GM18907 (cell line): ENCODE measurements around the gene RET.
"Not testable (repeated sequence)": the region's sequence is repeated elsewhere in the genome, so short reads cannot be mapped to it uniquely, and the experiment has no call there.

Source experiments
- ATAC-seq: cut with Tn5 transposase; IDR thresholded peaks from one replicate; pipeline ENCODE4 v1.9.1; 2021; ENCODE audit warnings: mild to moderate bottlenecking, moderate library complexity; ENCODE audit not compliant: unreplicated experiment

Gene RET

DNA sequence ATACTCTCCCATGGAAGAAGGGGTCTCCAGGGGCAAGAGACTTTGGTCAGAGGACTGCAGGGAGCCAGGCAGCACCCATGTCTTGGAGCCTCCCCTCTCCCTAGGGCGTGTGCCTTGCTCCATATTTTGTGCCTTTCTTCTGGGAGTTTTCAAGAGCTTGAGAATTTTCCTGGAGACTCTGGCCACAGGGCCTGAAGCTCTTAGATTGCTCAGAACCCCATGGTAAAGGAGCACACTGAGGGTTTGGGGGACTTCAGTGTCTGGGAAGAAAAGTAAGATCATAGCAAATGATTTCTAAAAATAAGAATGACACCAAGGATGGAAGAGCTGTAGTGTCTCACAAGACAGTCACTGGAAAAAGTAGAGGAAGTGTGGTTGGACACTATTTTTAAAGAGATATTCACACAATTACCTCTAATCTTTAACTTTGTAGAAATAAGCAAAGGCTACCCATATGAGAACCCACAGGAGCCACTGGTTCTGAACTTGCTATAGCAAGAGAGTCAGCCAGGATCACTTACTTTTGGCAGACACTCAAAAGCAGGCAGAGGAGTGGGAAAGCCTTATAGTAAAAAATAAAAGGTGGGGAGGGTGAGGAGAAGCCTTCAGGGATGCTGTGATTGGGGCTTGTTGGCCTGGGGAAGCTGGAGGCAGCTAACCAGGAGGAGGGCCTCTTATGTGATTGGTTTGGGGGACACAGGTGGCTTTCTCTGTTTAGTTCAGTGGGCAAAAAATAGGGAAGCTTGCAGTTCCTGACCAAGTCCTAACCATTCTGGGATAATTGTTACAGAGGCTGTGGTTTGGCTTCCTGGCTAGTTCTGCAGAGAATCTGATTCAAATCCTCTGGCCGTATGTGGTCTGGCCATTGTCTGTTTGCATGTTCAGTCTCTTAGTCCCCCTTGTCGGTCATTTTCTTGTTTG lies 56.3 kb downstream of the RET start:
- ATAC-seq: no peak

DNA sequence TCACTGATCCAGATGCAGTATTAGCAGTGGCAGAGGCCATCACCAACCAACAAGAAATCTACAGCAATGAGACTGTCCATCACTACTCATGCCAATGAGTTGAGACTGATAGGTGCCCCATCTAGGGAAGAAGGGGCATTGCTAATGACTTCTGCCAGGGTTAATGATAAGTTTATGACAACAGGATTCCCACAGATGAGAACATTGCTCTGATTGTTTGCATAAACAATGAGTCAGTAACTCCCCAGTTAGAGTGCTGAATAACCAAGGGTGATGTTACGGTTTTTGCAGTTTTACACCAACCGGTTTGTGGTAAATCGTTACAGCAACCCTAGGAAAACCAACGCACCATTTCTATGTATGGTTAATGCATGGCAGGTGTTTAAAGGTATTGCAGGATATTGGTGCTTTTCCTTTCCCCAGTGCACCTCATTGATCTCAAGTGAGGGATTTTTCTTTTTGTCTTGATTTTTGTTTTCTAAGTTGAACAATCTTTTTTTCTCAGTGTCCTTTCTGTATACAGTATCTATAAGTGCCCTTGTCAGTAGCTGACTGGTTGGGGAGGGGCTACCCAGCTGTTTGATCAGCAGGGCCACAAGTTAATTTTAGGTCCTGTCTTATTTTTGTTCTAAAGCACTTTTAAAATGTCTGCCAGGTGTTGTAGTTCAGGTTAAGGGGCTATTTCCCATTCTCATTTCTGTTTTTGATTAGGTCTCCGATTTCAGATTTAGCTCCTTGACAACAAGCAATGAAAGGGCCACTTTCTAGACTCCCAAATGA lies 57.4 kb downstream of the RET start:
- ATAC-seq: no peak

DNA sequence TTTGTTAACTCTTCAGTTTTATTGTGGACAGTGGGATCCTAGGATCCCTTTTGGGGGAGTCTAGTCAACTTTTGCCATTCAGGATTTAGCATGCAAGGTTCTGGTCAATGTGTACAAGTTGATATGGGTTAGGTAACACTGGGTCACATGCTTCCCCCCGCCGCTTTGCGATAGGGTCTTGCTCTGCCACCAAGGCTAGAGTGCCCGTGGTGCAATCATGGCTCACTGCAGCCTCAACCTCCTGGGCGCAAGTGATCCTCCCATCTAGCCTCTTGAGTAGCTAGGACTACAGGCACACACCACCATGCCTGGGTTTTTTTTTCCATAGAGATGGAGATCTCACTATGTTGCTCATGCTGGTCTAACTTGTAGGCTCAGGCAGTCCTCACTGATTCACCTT lies 58.2 kb downstream of the RET start:
- ATAC-seq: no peak

DNA sequence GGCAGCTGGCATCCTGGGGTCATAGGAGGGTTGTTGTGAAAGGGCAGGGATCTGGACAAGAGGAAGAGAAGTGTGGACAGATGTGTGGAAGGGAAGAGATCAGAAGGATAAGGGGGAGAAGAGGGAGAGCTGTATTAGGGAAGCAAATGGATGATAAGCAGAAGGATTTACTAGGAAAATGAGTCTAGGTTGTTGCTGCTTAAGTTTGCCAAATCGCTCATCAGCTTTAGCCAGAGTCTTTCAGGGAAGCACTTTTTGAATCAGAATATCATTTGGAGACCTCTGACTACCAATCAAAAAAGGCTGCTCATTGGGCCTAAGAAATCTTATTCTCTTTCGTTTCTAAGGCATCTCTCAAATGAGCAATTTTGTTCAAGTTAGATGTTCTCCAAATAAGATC lies 58.8 kb downstream of the RET start:
- ATAC-seq: no peak

DNA sequence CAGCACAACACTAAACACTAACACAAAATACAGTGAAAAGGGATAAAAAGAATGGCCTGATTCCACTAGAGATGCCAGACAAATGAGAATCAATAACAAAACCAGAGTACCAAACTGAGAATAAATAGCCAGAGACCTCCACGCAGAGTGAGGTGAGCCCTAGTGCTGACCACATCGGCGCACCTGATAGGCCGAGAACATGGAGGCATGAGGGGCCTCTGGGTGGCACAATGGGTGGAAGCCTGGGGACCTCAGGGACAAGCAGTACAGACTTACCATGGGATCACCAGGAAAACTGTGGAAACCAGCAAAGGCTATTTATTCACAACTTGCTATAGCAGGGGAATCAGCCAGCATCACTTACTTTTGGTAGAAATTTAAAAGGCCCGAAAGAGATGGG lies 59.6 kb downstream of the RET start:
- no peak for ATAC-seq

DNA sequence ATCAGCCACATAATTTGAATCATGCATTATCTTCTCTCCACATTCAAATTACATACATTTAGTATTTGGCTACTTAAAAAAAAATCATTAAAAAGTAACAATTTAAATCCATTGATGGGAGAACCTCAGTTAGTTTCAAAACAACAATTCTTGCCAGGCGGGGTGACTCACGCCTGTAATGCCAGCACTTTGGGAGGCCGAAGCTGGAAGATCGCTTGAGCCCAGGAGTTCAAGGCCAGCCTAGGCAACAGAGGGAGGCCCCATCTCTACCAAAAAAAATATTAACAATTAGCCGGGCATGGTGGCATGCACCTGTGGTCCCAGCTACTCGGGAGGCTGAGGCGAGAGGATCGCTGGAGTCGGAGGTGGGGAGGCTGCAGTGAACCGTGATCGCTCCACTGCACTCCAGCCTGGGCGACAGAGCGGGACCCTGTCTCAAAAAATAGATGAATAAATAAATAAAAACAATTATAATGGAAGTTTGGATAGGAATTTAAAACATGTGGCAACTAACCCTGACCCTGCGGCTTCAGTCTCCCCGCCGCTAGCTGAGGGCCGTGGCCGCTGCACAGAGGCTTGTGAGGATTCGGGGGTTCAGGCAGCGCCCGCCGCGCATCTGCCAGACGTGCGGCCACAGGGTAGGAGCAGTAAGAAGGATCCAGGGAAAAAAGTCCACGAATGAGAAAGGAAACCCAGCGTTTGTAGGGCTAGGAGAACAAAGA lies 60.3 kb downstream of the RET start:
- ATAC-seq: no peak

DNA sequence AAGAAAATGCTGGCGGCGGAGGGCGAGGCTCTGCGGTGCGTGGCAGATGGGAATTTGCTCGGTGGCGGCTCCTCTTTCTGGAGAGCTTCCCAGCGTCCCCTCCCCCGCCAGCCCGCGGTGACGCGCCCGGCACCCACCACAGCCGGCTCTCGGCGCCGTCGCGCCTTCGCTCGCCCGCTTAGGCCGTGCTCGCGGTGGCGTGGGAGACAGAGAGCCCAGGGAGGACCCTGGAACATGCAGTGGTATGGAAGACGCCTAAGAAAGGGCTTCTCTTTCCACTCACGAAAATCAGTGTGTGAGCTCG lies 60.8 kb downstream of the RET start:
- ATAC-seq: peak; percentile 26

DNA sequence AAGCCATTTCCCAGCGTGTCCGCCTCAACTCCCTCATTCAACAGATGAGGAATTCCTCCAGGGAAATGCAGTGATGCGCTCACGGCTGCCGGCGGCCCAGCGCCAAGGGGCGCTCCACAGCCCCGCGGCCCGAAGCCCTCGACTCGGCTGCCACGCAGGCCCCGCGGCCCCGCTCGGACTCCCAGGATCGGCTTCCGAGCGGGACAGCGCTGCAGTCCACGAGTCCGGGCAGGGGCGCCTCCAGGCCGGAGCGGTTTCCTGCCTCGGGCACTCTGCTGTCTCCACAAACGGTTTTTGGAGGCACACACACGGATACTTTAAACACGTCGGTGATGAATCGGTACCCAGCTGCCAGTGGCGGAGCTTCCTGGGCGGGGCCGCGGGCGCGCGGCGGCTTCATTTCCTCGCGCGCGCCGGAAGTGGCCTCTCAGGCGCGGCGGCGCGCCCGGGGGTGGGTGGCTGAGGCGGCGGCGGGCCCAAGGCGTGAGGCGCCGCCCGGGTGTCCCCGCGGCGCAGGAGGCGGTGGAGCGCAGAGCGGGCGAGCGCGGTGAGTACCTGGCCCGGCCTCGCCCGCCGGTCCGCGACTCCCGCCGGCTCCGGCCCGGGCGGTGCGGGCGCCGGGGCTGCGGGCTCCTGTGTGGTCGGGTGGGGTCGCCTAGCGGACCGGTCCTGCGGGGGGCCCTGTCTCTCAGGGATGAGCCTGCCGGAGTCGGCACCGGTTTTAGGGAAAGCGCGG lies 61.3 kb downstream of the RET start, which contains the start of gene CSGALNACT2:
TSS of gene CSGALNACT2 (plus strand) at position 425 of the 736 bp plus-strand sequence. CDS start 16,705 bp downstream, outside the sequence.
- ATAC-seq: peak; percentile 75

DNA sequence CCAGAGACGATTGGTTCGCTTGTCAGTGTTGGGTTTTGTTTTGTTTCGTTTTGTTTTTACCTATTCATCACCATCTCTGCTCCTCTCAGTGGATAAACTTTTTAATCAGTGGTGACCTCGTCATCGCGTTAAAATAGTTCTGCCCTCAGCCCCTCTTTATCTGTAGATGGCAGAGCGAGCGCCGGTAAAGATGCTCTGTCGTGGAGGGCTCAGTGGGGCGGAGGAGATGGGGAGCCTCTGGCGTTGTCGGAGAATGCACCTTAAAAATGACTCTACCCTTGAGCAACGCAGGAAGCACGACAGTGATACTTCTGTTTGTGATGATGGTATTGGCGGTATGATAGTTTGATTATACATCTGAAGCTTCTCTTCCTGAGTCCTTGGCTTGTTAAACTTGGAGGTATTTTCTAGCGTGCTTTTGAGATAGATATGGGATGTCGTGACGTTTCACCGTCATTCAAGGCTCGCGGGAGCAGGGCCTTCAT lies 61.9 kb downstream of the RET start:
- ATAC-seq: peak; percentile 42

DNA sequence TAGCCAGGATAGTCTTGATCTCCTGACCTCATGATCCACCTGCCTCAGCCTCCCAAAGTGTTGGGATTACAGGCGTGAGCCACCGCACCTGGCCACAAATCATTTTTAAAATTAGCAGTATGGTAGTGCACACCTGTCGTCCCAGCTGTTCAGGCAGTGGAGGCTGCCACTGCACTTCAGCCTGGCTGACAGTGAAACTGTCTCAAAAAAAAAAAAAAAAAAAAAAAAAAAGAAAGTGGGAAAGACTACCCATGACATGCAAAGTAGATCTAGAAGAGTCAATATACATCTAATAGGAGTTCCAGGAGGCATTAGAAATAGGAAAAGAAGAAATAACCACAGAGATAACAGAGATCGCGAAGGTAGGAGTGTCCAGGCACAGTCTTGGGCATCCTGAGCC lies 64.6 kb downstream of the RET start:
- no peak for ATAC-seq

DNA sequence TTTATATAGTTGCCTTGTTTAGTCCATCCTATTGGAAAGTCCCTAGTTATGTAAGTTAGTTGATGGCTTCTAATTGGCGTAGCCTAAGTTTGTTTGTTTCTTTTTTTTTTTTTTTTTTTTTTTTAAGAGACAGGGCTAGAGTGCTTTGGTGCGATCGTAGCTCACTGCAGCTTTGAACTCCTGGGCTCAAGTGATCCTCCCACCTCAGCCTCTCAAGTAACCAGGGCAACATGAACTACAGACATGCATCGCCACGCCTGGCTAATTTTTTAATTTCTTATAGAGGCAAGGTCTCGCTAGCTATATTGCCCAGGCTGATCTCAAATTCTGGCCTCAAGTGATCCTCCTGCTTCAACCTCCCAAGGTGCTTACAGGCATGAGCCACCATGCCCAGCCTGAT lies 68.4 kb downstream of the RET start:
- ATAC-seq: no peak

DNA sequence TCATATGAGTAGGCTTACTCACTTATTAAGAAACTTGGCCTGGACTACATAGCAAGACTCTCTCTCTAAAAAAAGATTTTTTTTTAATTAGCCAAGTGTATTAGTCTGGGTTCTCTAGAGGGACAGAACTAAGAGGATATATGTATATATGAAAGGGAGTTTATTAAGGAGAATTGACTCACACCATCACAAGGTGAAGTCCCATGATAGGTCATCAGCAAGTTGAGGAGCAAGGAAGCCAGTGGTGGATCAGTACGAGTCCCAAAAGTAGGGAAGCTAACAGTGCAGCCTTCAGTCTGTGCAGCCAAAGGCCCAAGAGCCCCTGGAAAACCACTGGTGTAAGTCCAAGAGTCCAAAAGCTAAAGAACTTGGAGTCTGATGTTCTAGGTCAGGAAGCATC lies 69.1 kb downstream of the RET start:
- ATAC-seq: not testable (repeated sequence)

DNA sequence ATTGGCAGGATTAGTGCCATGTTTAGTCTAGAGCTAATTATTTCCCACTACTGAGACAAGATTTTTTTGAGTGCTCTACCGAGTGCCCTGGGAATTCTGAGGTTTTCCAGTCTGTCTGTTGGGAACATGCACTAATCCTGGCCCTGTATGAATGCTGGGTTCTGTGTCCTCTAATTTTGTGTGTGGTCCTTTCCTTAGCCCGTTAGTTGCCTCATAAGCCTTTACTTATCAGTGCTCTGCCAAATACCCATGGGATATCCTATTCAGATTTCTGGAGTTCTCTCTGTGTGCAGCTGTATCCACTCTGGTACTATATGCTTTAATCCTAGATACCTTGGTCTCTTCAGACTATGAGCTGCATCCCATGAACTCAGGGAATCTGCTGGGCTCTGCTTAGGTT lies 74.5 kb downstream of the RET start:
- ATAC-seq: no peak

DNA sequence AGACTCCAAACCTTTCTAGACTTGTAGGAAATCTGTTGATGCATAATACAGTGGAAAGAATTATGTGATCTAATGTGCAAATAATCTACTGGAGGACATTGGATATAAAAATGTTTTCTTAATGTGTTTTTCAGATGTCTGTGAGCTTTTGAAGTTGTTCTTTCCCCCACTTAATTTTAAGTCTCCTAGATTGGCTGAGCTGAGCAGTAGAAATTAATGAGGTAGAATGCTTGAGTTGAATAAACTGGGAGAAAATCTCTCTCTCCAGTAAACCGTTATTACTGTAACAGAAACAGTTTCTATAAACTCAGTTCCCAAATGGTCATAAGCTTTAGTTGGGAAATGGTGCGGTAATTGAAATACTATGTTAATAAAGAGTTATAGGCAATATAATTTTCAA lies 77.0 kb downstream of the RET start:
- ATAC-seq: no peak

DNA sequence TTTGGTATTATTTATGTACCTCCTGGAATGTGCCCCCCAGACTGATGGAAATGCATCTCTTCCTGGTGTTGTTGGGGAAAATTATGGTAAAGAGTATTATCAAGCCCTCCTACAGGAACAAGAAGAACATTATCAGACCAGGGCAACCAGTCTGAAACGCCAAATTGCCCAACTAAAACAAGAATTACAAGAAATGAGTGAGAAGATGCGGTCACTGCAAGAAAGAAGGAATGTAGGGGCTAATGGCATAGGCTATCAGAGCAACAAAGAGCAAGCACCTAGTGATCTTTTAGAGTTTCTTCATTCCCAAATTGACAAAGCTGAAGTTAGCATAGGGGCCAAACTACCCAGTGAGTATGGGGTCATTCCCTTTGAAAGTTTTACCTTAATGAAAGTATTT lies 78.4 kb downstream of the RET start:
- no peak for ATAC-seq

DNA sequence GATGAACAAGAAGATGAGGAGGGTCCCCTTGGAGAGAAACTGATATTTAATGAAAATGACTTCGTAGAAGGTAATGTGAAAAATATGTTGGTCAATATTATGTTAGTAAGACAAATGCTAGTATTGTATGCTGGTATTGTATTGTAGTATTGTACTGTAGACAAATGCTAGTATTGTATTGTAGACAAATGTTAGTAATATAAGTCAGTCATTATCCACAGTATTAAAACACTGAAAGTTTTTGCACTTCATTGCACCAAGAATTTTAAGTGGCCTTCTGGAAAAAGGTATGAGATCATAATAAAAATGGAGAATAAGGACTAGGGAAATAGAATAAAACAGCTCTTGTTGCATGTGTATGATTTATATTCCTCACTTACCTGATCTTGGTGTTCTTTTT lies 78.9 kb downstream of the RET start:
- no peak for ATAC-seq

DNA sequence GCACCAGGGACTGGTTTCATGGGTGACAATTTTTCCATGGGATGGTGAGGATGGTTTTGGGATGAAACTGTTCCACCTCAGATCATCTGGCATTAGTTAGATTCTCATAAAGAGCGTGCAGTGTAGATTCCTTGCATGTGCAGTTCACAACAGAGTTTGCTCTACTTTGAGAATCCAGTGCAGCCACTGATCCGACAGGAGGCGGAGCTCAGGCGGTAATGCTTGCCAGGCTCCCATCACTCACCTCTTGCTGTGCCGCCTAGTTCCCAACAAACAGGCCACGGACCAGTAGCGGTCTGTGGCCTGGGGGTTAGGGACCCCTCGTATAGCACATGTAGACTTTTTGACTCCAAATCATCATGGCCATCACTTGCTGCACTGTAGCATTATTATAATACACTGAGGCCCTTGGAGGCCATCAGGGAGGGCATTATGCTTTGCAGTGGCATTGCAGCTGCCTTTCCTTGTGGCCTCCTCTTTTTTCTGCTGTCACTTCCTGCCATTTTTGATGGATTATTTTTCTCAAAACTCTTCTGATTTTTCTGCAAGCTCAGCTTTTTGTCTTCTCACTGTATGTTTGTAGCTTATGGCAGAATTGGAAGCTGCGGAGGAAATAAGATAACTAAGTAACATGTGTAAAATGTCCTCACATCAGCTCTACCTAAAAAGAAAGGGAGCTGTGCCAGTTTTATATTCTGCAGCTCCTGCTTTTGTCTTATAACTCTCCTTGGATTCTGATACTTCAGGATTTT lies 79.9 kb downstream of the RET start:
- no peak for ATAC-seq

DNA sequence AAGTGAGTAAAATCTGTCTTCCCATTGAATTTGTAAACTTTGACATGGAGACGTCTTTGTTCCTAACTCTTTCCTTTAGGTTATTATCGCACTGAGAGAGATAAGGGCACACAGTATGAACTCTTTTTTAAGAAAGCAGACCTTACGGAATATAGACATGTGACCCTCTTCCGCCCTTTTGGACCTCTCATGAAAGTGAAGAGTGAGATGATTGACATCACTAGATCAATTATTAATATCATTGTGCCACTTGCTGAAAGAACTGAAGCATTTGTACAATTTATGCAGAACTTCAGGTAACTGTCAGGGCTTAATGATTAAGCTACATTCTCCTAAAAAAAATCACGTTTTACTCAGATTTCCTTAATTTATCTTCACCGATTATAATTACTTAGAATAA lies 81.8 kb downstream of the RET start:
- ATAC-seq: no peak

DNA sequence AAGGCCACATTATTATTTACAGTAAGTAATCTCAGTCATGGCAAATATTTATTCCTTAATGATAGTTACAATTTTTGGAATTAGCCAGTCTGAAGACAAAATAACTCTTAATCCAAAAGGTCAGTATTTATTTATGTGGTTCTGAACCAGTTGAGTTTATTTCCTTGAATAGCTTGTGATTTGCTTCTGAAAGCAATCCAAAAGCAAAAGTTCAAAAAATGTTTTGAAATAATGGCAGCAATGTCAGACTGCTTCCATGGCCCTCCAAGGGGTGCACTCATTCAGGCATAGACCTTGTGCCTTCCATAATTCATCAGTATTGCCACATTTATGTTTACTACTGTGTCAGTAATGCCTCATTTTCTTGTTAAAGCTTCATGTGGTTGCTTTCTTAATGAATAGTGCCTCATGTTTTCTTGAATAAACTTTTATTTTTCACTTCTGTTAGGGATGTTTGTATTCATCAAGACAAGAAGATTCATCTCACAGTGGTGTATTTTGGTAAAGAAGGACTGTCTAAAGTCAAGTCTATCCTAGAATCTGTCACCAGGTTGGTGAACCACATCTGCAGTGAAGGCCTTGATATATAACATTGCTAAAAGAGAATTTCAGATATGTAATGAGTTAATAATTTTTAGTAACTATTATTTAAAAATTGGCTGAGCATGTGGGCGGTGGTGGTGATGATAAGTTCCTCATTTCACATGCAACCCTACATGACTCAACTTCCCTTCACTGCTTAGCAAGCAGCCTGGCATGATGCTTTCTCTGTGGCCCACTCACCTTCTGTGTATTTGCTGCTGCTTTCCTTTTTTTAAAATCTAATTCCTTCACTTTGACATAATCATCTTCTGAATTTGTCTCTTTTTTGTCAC lies 83.4 kb downstream of the RET start:
- peak; percentile 69 for ATAC-seq
